ENCODE data around the gene GABPB2. TPM values are rescaled to one million over a fixed set of nuclear protein-coding genes. Genes with fewer than 3 reads are reported as not detected.

Gene GABPB2
- polyA plus RNA-seq, 3 donors: 2.2 to 14.0 (median 2.2) TPM

- H3K9ac ChIP-seq (ENCODE audit: insufficient read depth, low read length, poor library complexity, severe bottlenecking): no peak overlapping the region
- no peak overlapping the region for H3K27ac Mint-ChIP-seq
- H3K9me3 Mint-ChIP-seq: peaks cover 0 to 3% (median 0%) of the 10 kb centered on the region in 7 donors
- peaks cover 3 to 15% of the 10 kb centered on the region in 2 donors for H3K27me3 ChIP-seq (ENCODE audit: control insufficient read depth in 2 of 2, insufficient read depth in 2 of 2, low read length in 2 of 2)
- H3K27me3 Mint-ChIP-seq (ENCODE audit: low read depth in 3 of 3): peaks cover 3 to 21% (median 17%) of the 10 kb centered on the region in 3 donors
- no peaks in the 10 kb centered on the region for H3K79me2 ChIP-seq (ENCODE audit: insufficient read depth, low read length)
- no peak overlapping the region for H3K4me3 Mint-ChIP-seq
- no peak overlapping the region for H3K4me2 ChIP-seq (replicated peaks; ENCODE audit: extremely low read depth, low read length, poor library complexity, severe bottlenecking)
- H3K36me3 ChIP-seq (replicated peaks in 1 of 2; ENCODE audit: control insufficient read depth in 1 of 2, insufficient read depth in 2 of 2, low read length in 2 of 2): no peaks in the 10 kb centered on the region
- peaks cover 20 to 24% of the 10 kb centered on the region in 2 donors for H3K4me1 ChIP-seq (ENCODE audit: control insufficient read depth in 1 of 2, insufficient read depth in 2 of 2, low read length in 2 of 2)
- no peak overlapping the region for H3K4me3 ChIP-seq (replicated peaks in 1 of 3; ENCODE audit: low read depth in 2 of 3, low read length in 3 of 3)
- H2AFZ ChIP-seq (ENCODE audit: insufficient read depth, low read depth, low read length, poor library complexity, severe bottlenecking): no peak overlapping the region
- H3K36me3 Mint-ChIP-seq: peaks cover 9 to 13% of the 10 kb centered on the region in 2 donors
- intact Hi-C loops (cut with micrococcal nuclease): no loop called here
- no peaks in the 10 kb centered on the region for H4K20me1 ChIP-seq (ENCODE audit: insufficient read depth, low read length)
- no peak for DNase-seq
- no peak for TF ChIP-seq CTCF (IDR thresholded peaks at IDR 0.05)
- H3K9me3 ChIP-seq (replicated peaks in 1 of 2; ENCODE audit: control insufficient read depth in 1 of 2, insufficient read depth in 1 of 2, low read length in 2 of 2): no peaks in the 10 kb centered on the region
- H3K27ac ChIP-seq (ENCODE audit: low read depth in 1 of 2, low read length in 2 of 2): no peak overlapping the region
- WGBS (ENCODE audit: insufficient coverage): no CpG with 5 or more reads among the region's 1 CpG
- peaks cover 23% of the 10 kb centered on the region for H3K4me1 Mint-ChIP-seq
Observed at GRCh38 chr1:151043163-151043562, 27.4 kb upstream of the GABPB2 start.

DNA sequence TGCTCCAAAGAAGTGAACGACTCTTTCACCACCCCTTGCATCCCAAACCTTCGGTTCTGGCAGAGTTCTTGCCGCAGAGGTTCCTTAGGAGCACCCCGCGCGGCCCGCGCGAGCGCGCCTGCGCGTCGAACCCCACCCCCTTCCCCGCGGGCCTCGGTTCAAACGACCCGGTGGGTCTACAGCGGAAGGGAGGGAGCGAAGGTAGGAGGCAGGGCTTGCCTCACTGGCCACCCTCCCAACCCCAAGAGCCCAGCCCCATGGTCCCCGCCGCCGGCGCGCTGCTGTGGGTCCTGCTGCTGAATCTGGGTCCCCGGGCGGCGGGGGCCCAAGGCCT, 23.0 kb upstream of the GABPB2 start, which contains the start of gene C1orf56:
Gene C1orf56 (plus strand): TSS at position 161 of the 334 bp plus-strand sequence. CDS start 97 bp downstream, at position 258.
- peak within 1 kb of the TSS; percentile 47 for H3K9ac ChIP-seq (ENCODE audit: insufficient read depth, low read length, poor library complexity, severe bottlenecking)
- H4K20me1 ChIP-seq (ENCODE audit: insufficient read depth, low read length): peaks cover 39% of the 10 kb centered on the region
- H3K36me3 ChIP-seq (replicated peaks in 1 of 2; ENCODE audit: control insufficient read depth in 1 of 2, insufficient read depth in 2 of 2, low read length in 2 of 2): peaks cover 17 to 19% of the 10 kb centered on the region in 2 donors
- H3K79me2 ChIP-seq (ENCODE audit: insufficient read depth, low read length): no peaks in the 10 kb centered on the region
- Mint-ChIP-seq H3K27me3 (ENCODE audit: low read depth in 3 of 3) (peaks cover 2 to 30% (median 27%) of the 10 kb centered on the region in 3 donors), H3K4me3 (peak within 1 kb of the TSS; percentile 95 to 99), H3K27ac (peak within 1 kb of the TSS in 6 of 7 donors; percentile 65 to 84 (median 71)), H3K9me3 (peaks cover 0 to 7% (median 0%) of the 10 kb centered on the region in 7 donors), H3K4me1 (peaks cover 45% of the 10 kb centered on the region), H3K36me3 (peaks cover 24 to 34% of the 10 kb centered on the region in 2 donors)
- no peak within 1 kb of the TSS for H3K27ac ChIP-seq (ENCODE audit: low read depth in 1 of 2, low read length in 2 of 2)
- intact Hi-C loops (cut with micrococcal nuclease): loop anchor here in 1 of 2 donors (5.0 kb wide), 1 partner anchor 35 kb away; no protein-coding TSS in a partner anchor
- H2AFZ ChIP-seq (ENCODE audit: insufficient read depth, low read depth, low read length, poor library complexity, severe bottlenecking): peak within 1 kb of the TSS; percentile 85
- WGBS (ENCODE audit: insufficient coverage): 1% methylated on average over 14 of the region's 29 CpGs
- peaks cover 26 to 37% of the 10 kb centered on the region in 2 donors for H3K4me1 ChIP-seq (ENCODE audit: control insufficient read depth in 1 of 2, insufficient read depth in 2 of 2, low read length in 2 of 2)
- H3K27me3 ChIP-seq (ENCODE audit: control insufficient read depth in 2 of 2, insufficient read depth in 2 of 2, low read length in 2 of 2): peaks cover 3 to 20% of the 10 kb centered on the region in 2 donors
- H3K4me3 ChIP-seq (replicated peaks in 1 of 3; ENCODE audit: low read depth in 2 of 3, low read length in 3 of 3): peak within 1 kb of the TSS; percentile 66 to 83 (median 70)
- peak in 1 of 3 donors; percentile 31 for DNase-seq
- TF ChIP-seq CTCF (IDR thresholded peaks at IDR 0.05): no peak
- H3K4me2 ChIP-seq (replicated peaks; ENCODE audit: extremely low read depth, low read length, poor library complexity, severe bottlenecking): peak within 1 kb of the TSS; percentile 97
- no peaks in the 10 kb centered on the region for H3K9me3 ChIP-seq (replicated peaks in 1 of 2; ENCODE audit: control insufficient read depth in 1 of 2, insufficient read depth in 1 of 2, low read length in 2 of 2)

Measured in CD14-positive monocyte (primary cell).